Nephron (organoid): ENCODE measurements around the gene CETP.

Experiments used
- H3K27ac Mint-ChIP-seq, 3 experiments: 2 replicates each; pipeline ENCODE4 v1.8.0; 2020; ENCODE audit warnings: mixed read lengths in 3 of 3, mild to moderate bottlenecking in 2 of 3, moderate library complexity in 1 of 3
- H3K27me3 Mint-ChIP-seq: 2 replicates; pipeline ENCODE4 v1.8.0; 2021; ENCODE audit warnings: low read depth, mild to moderate bottlenecking, moderate library complexity, mixed read lengths
- H3K36me3 Mint-ChIP-seq: 2 replicates; pipeline ENCODE4 v1.8.0; 2020; ENCODE audit warnings: low read depth, mixed read lengths
- H3K4me1 Mint-ChIP-seq: 2 replicates; pipeline ENCODE4 v1.8.0; 2020; ENCODE audit warnings: mixed read lengths
- H3K4me3 Mint-ChIP-seq, 3 experiments: 2 replicates each; pipeline ENCODE4 v1.8.0; 2020; ENCODE audit warnings: mild to moderate bottlenecking in 3 of 3, mixed read lengths in 3 of 3, moderate library complexity in 2 of 3
- H3K9me3 Mint-ChIP-seq: 2 replicates; pipeline ENCODE4 v1.8.0; 2020; ENCODE audit warnings: mixed read lengths
- CTCF ChIP-seq, 3 experiments: fragments of 200-600 bp; sonication (generic); IDR thresholded peaks; one replicate each; pipeline ENCODE4 v1.5.0; 2021; ENCODE audit warnings: antibody characterized with exemption in 3 of 3; ENCODE audit not compliant: unreplicated experiment in 3 of 3

Gene CETP

GRCh38 chr16:56960681-56961281 lies 969 bp upstream of the CETP start:
- H3K9me3 Mint-ChIP-seq, result no peaks in the 10 kb centered on the region
- H3K4me3 Mint-ChIP-seq, result no peak overlapping the region
- TF ChIP-seq CTCF (IDR thresholded peaks at IDR 0.05; ENCODE audit: unreplicated experiment in 3 of 3), result no peak
- H3K36me3 Mint-ChIP-seq, result no peaks in the 10 kb centered on the region
- peak overlapping the region; percentile 43 to 83 (median 82) for H3K27ac Mint-ChIP-seq
- H3K27me3 Mint-ChIP-seq, result no peaks in the 10 kb centered on the region
- peaks cover 18% of the 10 kb centered on the region for H3K4me1 Mint-ChIP-seq

GRCh38 chr16:56961386-56961785 lies 364 bp upstream of the CETP start:
- Mint-ChIP-seq H3K27ac (peak overlapping the region; percentile 43 to 83 (median 82)), H3K4me1 (peaks cover 24% of the 10 kb centered on the region), H3K9me3 (no peaks in the 10 kb centered on the region), H3K27me3 (no peaks in the 10 kb centered on the region), H3K4me3 (no peak overlapping the region), H3K36me3 (no peaks in the 10 kb centered on the region)
- TF ChIP-seq CTCF (IDR thresholded peaks at IDR 0.05; ENCODE audit: unreplicated experiment in 3 of 3), result no peak

- H3K4me3 Mint-ChIP-seq, result no peak overlapping the region
Observed at GRCh38 chr16:56964243-56965148, 2.7 kb downstream of the CETP start.

GRCh38 chr16:56965149-56966092 lies 3.7 kb downstream of the CETP start:
- no peaks in the 10 kb centered on the region for H3K9me3 Mint-ChIP-seq
- no peak for TF ChIP-seq CTCF (IDR thresholded peaks at IDR 0.05; ENCODE audit: unreplicated experiment in 3 of 3)
- no peaks in the 10 kb centered on the region for H3K36me3 Mint-ChIP-seq
- H3K4me3 Mint-ChIP-seq, result no peak overlapping the region
- no peaks in the 10 kb centered on the region for H3K27me3 Mint-ChIP-seq
- peaks cover 24% of the 10 kb centered on the region for H3K4me1 Mint-ChIP-seq
- H3K27ac Mint-ChIP-seq, result peak overlapping the region; percentile 79 to 94 (median 87)

More at GRCh38 chr16:56964243-56965148, 2.7 kb downstream of the CETP start:
- H3K9me3 Mint-ChIP-seq, result no peaks in the 10 kb centered on the region
- peaks cover 24% of the 10 kb centered on the region for H3K4me1 Mint-ChIP-seq
- peak overlapping the region; percentile 79 to 94 (median 87) for H3K27ac Mint-ChIP-seq
- no peaks in the 10 kb centered on the region for H3K36me3 Mint-ChIP-seq
- H3K27me3 Mint-ChIP-seq, result no peaks in the 10 kb centered on the region
- TF ChIP-seq CTCF (IDR thresholded peaks at IDR 0.05; ENCODE audit: unreplicated experiment in 3 of 3), result peak; percentile 57 to 76 (median 63)

- no peaks in the 10 kb centered on the region for H3K36me3 Mint-ChIP-seq
- H3K9me3 Mint-ChIP-seq, result no peaks in the 10 kb centered on the region
- H3K27ac Mint-ChIP-seq, result peak overlapping the region; percentile 79 to 94 (median 87)
- H3K27me3 Mint-ChIP-seq, result no peaks in the 10 kb centered on the region
- H3K4me3 Mint-ChIP-seq, result no peak overlapping the region
- H3K4me1 Mint-ChIP-seq, result peaks cover 23% of the 10 kb centered on the region
- no peak for TF ChIP-seq CTCF (IDR thresholded peaks at IDR 0.05; ENCODE audit: unreplicated experiment in 3 of 3)
Observed at GRCh38 chr16:56966093-56966475, 4.3 kb downstream of the CETP start.
